Brain pericyte (primary cell): ENCODE results near the gene ABCA12.
"Not testable (repeated sequence)": the region's sequence is repeated elsewhere in the genome, so short reads cannot be mapped to it uniquely, and the experiment has no call there.

ENCODE experiments used
- DNase-seq: peaks from one replicate; pipeline ENCODE4 v3.0.0-alpha.2; 2012; ENCODE audit warnings: low read depth, low spot score

ABCA12 gene, protein sequence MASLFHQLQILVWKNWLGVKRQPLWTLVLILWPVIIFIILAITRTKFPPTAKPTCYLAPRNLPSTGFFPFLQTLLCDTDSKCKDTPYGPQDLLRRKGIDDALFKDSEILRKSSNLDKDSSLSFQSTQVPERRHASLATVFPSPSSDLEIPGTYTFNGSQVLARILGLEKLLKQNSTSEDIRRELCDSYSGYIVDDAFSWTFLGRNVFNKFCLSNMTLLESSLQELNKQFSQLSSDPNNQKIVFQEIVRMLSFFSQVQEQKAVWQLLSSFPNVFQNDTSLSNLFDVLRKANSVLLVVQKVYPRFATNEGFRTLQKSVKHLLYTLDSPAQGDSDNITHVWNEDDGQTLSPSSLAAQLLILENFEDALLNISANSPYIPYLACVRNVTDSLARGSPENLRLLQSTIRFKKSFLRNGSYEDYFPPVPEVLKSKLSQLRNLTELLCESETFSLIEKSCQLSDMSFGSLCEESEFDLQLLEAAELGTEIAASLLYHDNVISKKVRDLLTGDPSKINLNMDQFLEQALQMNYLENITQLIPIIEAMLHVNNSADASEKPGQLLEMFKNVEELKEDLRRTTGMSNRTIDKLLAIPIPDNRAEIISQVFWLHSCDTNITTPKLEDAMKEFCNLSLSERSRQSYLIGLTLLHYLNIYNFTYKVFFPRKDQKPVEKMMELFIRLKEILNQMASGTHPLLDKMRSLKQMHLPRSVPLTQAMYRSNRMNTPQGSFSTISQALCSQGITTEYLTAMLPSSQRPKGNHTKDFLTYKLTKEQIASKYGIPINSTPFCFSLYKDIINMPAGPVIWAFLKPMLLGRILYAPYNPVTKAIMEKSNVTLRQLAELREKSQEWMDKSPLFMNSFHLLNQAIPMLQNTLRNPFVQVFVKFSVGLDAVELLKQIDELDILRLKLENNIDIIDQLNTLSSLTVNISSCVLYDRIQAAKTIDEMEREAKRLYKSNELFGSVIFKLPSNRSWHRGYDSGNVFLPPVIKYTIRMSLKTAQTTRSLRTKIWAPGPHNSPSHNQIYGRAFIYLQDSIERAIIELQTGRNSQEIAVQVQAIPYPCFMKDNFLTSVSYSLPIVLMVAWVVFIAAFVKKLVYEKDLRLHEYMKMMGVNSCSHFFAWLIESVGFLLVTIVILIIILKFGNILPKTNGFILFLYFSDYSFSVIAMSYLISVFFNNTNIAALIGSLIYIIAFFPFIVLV (N-terminal part only)

GRCh38 chr2:215138479-215138878 lies at the start of gene ABCA12:
Gene ABCA12 (minus strand): TSS chr2:215138626. CDS start chr2:215138208, 418 bp downstream.
- DNase-seq, result no peak

GRCh38 chr2:215188078-215188477 lies 49.7 kb upstream of the ABCA12 start:
- DNase-seq, result no peak

- no peak for DNase-seq
These were observed 47.6 kb upstream of the ABCA12 start for GRCh38 chr2:215186021-215186420.

- no peak for DNase-seq
These were observed 39.7 kb upstream of the ABCA12 start for GRCh38 chr2:215178121-215178520.

GRCh38 chr2:215171796-215172195 lies 33.4 kb upstream of the ABCA12 start:
- no peak for DNase-seq

DNA sequence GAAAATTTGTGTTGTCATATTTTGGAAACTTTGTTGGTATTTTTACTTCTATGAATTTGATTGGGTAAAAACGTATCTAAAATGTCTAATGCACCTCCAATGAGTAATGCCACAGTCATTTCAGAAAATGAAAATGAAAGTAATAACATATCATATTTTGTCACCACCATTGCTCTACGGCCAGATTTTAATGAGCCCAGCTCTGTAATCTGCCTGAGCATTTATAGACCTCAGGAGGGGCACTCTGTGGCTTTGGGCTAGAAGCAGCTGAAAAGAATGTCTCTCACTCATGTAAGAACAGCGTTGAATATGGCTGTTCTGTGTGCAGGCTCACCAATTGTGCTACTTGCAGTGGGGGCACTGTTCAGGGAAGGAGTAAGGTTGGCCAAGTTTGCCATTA lies 32.7 kb upstream of the ABCA12 start:
- no peak for DNase-seq

DNA sequence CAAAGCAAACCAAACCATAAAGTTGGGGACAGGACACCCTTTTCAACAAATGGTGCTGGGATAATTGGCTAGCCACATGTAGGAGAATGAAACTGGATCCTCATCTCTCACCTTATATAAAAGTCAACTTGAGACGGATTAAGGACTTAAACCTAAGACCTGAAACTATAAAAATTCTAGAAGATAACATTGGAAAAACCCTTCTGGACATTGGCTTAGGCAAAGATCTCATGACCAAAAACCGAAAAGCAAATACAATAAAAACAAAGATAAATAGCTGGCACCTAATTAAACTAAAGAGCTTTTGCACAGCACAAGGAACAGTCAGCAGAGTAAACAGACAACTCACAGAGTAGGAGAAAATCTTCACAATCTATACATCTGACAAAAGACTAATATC lies 28.1 kb upstream of the ABCA12 start:
- not testable (repeated sequence) for DNase-seq

GRCh38 chr2:215163319-215163718 lies 24.9 kb upstream of the ABCA12 start:
- not testable (repeated sequence) for DNase-seq

GRCh38 chr2:215161301-215161829 lies 22.9 kb upstream of the ABCA12 start:
- DNase-seq, result no peak

DNA sequence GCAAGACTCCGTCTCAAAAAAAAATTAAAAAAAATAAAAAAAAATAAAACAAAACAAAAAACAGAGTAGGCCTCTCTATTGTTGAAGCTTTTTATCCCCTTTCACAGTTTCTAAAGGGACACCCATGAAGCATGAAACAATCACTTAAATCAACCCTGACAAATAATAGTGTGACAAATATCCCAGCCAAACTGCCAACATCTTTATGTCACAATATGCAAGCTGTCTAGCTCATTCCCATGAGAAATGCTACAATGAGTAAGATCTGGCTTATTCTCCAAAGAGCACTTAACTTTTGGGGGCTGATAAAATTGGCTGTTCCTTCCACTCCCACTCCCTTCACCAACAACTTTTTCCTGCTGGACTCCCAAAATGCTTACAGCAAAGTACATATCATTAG lies 21.7 kb upstream of the ABCA12 start:
- DNase-seq, result no peak

GRCh38 chr2:215156453-215156852 lies 18.0 kb upstream of the ABCA12 start:
- no peak for DNase-seq

DNA sequence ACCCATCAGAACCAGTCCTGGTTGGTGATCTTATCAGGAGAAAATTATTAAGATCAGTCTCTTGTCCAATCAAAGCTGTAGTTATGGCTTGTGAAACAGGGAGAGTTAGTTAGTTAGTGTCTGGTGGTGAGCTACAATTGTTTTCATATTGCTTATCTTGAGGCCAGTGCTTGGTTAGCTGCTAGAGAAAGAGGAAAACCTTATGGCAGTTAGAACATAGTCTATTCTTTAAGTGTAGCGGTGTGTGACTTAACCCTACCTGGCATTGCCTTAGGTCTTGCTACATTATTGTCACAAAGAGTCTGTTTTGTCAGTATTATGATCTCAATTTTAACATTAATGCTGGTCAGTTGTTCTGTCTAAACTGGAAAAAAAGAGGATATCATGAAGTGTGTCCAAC lies 11.5 kb upstream of the ABCA12 start:
- no peak for DNase-seq

DNA sequence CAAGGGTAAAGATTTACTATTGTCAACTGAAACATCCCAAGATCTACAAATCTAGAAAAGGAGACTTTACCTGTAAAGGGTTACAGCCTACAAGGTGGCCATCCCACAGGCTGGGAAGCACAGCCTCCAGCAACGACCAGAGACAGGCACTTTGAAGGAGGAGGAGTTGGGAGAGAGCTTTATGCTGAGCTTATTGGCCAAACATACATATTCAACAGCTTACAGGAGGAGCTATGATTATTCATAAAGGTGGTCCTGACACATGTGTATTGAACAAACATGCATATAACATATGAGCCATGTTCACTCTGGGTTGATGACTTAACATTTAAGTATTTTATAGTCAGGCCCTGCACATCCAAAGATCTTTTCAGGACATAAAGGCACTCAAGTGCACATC lies 11.1 kb upstream of the ABCA12 start:
- no peak for DNase-seq

- no peak for DNase-seq
These were observed 10.6 kb upstream of the ABCA12 start for GRCh38 chr2:215149060-215149459.

GRCh38 chr2:215145611-215146010 lies 7.2 kb upstream of the ABCA12 start:
- DNase-seq, result no peak

DNA sequence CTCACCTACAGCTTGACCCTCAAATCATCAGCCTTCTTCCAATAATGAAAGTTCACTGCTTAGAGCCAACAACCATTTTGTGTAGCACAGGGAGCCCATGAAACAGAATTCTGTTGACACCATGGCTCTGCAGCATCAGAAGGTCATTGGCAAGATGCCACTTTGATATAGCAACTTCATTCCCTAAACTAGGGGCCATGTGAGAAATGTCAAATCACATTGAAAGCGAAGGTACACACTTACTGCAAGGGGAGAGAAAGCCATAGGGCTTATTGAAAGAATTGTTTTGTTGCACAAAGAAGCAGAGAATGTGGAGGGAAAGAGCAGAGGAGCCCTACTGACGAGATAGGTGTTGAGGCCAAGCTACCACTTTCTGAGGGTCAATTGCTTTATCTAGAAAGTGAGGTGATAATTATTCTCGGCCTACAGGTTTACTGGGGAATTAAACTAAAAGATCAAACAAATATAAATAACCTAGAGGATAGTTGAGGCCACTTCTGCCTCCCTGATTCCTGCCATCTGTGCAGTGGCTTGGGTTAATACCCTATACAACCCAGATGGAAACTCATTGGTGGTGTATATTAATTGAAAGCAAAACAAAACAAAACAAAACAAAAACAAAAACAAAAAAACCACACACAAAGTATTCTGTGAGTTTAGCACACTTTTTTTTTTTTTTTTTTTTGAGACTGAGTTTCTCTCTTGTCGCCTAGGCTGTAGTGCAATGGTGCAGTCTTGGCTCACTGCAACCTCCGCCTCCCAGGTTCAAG lies 5.9 kb upstream of the ABCA12 start:
- DNase-seq, result no peak

DNA sequence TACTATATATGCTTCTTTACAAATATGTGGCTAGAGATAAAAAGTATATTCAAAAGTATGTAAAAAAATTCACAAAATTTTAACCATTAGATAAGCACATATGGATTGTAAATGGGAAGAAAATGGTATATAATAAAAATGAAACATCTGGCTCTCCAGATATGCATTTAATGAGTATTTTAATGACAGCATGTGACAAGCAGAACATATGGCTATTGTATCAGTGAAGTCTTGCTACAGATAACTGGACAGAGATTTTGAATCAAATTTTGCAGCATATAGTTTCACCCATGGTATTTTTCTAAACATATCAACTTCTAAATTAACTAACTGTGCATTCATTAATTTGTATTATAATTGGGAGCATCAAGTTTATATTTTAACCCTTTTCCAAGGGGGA lies 5.0 kb upstream of the ABCA12 start:
- no peak for DNase-seq

DNA sequence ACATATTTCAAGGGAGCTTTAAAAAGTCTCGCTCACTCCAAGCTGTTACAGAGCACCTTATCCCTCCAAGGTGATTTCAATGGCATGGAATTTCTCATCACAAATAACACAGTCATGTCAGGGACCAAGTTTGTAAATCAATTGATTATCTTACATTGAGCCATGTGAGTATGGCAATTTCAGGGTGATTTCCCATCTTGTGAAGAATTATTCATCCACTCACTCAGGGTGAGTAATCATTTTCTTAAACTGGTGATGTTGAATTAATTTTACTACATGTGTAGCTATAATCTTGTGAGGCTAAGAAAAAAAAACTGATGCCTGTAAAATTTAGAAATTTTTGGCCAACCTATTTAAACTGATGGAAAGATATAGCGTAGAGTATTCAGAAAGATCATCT lies 3.3 kb upstream of the ABCA12 start:
- no peak for DNase-seq

- DNase-seq, result no peak
These were observed 1.8 kb upstream of the ABCA12 start for GRCh38 chr2:215140166-215140707.

GRCh38 chr2:215137741-215138340 lies 585 bp downstream of the ABCA12 start:
- no peak for DNase-seq
